Panc1 (cell line): ENCODE data around the gene INPP5D. TPM values are rescaled to one million over a fixed set of nuclear protein-coding genes. Genes with fewer than 3 reads are reported as not detected.

Source experiments
- ATAC-seq: fragments of 200-7000 bp; cut with Tn5 transposase; 2 replicates; pipeline ENCODE4 v1.9.1; 2020; ENCODE audit warnings: mild to moderate bottlenecking, moderate library complexity
- BruUV-seq: library from RNA; stranded (reverse); fragments of 400-500 nt; replicated peaks from 2 replicates; lab custom pipeline; 2021; lab: Mats Ljungman, UMichigan
- CTCF ChIA-PET: fragments of 300-600 bp; sonication (Branson Sonifier 250); formaldehyde crosslinking; loops from one replicate; lab custom pipeline; 2022; ENCODE audit warnings: antibody characterized with exemption; lab: Charles Lee
- POLR2A ChIA-PET: fragments of 300-600 bp; sonication (Branson Sonifier 250); formaldehyde crosslinking; loops from one replicate; lab custom pipeline; 2022; ENCODE audit warnings: antibody characterized with exemption; lab: Charles Lee
- DNase-seq: peaks from one replicate; pipeline ENCODE4 v3.0.0-alpha.2; 2010; ENCODE audit warnings: low read depth, low spot score
- H3K27ac ChIP-seq: 2 replicates; pipeline ENCODE4 v1.5.1; 2011; ENCODE audit warnings: mild to moderate bottlenecking, low read length, inconsistent platforms
- H3K27me3 ChIP-seq: fragments of 200-500 bp; sonication (Bioruptor generic); 2 replicates; pipeline ENCODE4 v1.6.0; 2014; ENCODE audit warnings: low read length, inconsistent platforms; ENCODE audit not compliant: control insufficient read depth, insufficient read depth
- H3K36me3 ChIP-seq: fragments of 200-500 bp; sonication (Bioruptor generic); 2 replicates; pipeline ENCODE4 v1.5.1; 2014; ENCODE audit warnings: inconsistent platforms, mild to moderate bottlenecking, low read length, moderate library complexity; ENCODE audit not compliant: control insufficient read depth, insufficient read depth
- H3K4me1 ChIP-seq: 2 replicates; pipeline ENCODE4 v1.5.1; 2011; ENCODE audit warnings: inconsistent platforms, mild to moderate bottlenecking, low read length, moderate library complexity; ENCODE audit not compliant: control insufficient read depth, insufficient read depth
- H3K4me3 ChIP-seq, 2 experiments: 2 replicates each; pipeline ENCODE4 v1.5.1; 2011 to 2012; ENCODE audit warnings: low read depth in 2 of 2, low read length in 2 of 2, mild to moderate bottlenecking in 2 of 2, inconsistent platforms in 1 of 2, moderate library complexity in 1 of 2
- H3K9me3 ChIP-seq: fragments of 200-500 bp; sonication (Bioruptor generic); 2 replicates; pipeline ENCODE4 v1.5.1; 2014; ENCODE audit warnings: low read depth, mild to moderate bottlenecking, inconsistent platforms, low read length, moderate library complexity; ENCODE audit not compliant: control insufficient read depth, insufficient read depth
- POLR2AphosphoS5 ChIP-seq: IDR thresholded peaks from 2 replicates; pipeline ENCODE4 v1.6.1; 2012; ENCODE audit warnings: mild to moderate bottlenecking, low read depth, low read length, moderate library complexity
- SIN3A ChIP-seq: IDR thresholded peaks from 2 replicates; pipeline ENCODE4 v1.6.1; 2012; ENCODE audit warnings: low read depth, mild to moderate bottlenecking, low read length, moderate library complexity, borderline replicate concordance; ENCODE audit not compliant: insufficient read depth
- TCF7L2 ChIP-seq: IDR thresholded peaks from 2 replicates; pipeline ENCODE4 v1.6.1; 2011; ENCODE audit warnings: mild to moderate bottlenecking, low read depth, low read length, inconsistent platforms
- in situ Hi-C: cut with HindIII; loops from 2 replicates; pipeline ENCODE4 v1.10.0; 2016; ENCODE audit warnings: low sequenced_read_pairs, low pct_unique_long_range_greater_than_20kb
- intact Hi-C: fragments of 100-400 bp; cut with micrococcal nuclease; formaldehyde crosslinking; loops from one replicate; pipeline ENCODE4 v1.10.0; 2022; ENCODE audit not compliant: unreplicated experiment
- total RNA-seq: library from RNA; stranded (reverse); gene quantifications from one replicate; pipeline ENCODE4 v1.2.1, GENCODE V29; 2021; ENCODE audit not compliant: unreplicated experiment
- TF ChIP-seq, protein P1 (sequence below): fragments of 450-650 bp; IDR thresholded peaks from 2 replicates; pipeline ENCODE4 v1.5.1; 2017; ENCODE audit warnings: mild to moderate bottlenecking
- TF ChIP-seq, protein P2 (sequence below), 2 experiments: IDR thresholded peaks; 2 replicates each; pipeline ENCODE4 v1.6.1; 2011 to 2012; ENCODE audit warnings: low read depth in 2 of 2, control low read depth in 1 of 2, low read length in 1 of 2, mild to moderate bottlenecking in 1 of 2, moderate library complexity in 1 of 2; ENCODE audit not compliant: insufficient read depth in 1 of 2

Gene INPP5D
- total RNA-seq, 1 experiment from 2014 or later = 0.39 TPM

DNA sequence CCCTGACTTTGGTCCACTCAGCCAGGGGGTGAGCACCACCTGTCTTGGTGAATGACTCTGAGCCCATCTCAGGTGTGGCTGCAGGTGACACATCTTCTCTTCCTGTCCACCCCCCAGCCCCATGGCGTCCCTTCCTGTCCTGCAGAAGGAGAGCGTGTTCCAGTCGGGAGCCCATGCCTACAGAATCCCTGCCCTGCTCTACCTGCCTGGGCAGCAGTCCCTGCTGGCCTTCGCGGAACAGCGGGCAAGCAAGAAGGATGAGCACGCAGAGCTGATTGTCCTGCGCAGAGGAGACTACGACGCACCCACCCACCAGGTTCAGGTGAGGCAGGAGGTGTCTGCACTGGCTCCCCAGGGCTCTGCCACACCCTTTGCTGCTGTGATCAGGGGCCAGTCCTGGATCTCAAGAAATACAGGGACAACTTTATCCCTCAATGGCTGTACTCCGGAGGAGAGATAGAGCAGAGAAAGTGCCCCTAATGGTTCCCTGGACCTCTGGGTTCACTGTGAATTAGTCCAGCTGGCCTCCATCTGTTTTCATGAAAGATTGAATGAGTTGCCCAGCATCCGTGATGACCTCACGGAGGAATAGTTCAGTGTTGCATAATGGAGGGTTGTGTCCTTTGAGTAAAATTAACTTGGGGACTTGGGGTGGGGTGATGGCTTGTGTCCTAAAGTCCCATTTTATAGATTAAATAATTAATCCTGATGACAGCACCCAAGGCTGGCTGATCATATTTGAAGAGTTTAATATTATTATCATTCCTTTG is 27.4 kb upstream of the INPP5D start, which contains the start of gene NEU2:
TSS of gene NEU2 (plus strand) at position 122 of the 770 bp plus-strand sequence. CDS start at position 122, 0 bp downstream.
- Histone ChIP-seq H3K27ac (no peak within 1 kb of the TSS; the same call in 1 of the 2 replicates), H3K9me3 (no peaks in the 10 kb centered on the region), H3K4me1 (peaks cover 3% of the 10 kb centered on the region; the same call in 1 of the 2 replicates), H3K27me3 (no peaks in the 10 kb centered on the region), H3K4me3 (no peak within 1 kb of the TSS), H3K36me3 (no peaks in the 10 kb centered on the region)
- no TSS peak for BruUV-seq
- ChIA-PET POLR2A (no interaction called here), CTCF (no interaction called here)
- DNase-seq (no peak), ATAC-seq (no peak)
- in situ Hi-C loops = no loop called here
- intact Hi-C loops = no loop called here
- TF ChIP-seq POLR2AphosphoS5 (no peak), SIN3A (no peak), TCF7L2 (no peak)
- TF ChIP-seq, protein P1, sequence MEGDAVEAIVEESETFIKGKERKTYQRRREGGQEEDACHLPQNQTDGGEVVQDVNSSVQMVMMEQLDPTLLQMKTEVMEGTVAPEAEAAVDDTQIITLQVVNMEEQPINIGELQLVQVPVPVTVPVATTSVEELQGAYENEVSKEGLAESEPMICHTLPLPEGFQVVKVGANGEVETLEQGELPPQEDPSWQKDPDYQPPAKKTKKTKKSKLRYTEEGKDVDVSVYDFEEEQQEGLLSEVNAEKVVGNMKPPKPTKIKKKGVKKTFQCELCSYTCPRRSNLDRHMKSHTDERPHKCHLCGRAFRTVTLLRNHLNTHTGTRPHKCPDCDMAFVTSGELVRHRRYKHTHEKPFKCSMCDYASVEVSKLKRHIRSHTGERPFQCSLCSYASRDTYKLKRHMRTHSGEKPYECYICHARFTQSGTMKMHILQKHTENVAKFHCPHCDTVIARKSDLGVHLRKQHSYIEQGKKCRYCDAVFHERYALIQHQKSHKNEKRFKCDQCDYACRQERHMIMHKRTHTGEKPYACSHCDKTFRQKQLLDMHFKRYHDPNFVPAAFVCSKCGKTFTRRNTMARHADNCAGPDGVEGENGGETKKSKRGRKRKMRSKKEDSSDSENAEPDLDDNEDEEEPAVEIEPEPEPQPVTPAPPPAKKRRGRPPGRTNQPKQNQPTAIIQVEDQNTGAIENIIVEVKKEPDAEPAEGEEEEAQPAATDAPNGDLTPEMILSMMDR = no peak
- TF ChIP-seq, protein P2, sequence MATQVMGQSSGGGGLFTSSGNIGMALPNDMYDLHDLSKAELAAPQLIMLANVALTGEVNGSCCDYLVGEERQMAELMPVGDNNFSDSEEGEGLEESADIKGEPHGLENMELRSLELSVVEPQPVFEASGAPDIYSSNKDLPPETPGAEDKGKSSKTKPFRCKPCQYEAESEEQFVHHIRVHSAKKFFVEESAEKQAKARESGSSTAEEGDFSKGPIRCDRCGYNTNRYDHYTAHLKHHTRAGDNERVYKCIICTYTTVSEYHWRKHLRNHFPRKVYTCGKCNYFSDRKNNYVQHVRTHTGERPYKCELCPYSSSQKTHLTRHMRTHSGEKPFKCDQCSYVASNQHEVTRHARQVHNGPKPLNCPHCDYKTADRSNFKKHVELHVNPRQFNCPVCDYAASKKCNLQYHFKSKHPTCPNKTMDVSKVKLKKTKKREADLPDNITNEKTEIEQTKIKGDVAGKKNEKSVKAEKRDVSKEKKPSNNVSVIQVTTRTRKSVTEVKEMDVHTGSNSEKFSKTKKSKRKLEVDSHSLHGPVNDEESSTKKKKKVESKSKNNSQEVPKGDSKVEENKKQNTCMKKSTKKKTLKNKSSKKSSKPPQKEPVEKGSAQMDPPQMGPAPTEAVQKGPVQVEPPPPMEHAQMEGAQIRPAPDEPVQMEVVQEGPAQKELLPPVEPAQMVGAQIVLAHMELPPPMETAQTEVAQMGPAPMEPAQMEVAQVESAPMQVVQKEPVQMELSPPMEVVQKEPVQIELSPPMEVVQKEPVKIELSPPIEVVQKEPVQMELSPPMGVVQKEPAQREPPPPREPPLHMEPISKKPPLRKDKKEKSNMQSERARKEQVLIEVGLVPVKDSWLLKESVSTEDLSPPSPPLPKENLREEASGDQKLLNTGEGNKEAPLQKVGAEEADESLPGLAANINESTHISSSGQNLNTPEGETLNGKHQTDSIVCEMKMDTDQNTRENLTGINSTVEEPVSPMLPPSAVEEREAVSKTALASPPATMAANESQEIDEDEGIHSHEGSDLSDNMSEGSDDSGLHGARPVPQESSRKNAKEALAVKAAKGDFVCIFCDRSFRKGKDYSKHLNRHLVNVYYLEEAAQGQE (IDR thresholded peaks at IDR 0.05; ENCODE audit: insufficient read depth in 1 of 2, low read depth in 2 of 2, low read length in 1 of 2) = no peak

DNA sequence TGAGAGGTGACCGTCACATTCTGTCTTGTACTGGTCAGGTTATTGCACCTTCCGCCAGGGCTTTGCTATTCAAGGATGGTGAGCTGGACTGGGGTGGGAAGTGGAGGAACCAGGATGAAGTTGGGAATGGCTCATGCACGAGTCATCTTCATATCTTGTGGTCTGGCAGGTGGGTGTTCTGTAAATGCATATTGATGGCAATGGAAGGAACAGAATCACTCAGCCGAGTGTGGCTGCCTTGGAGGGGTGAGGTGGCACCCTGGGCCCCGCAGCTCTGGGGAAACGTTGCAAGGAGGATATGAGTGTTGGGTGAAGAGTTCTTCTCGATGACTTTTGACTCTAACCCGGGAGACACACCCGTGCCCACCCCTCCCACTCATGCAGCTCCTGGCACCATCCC is 26.5 kb upstream of the INPP5D start:
- DNase-seq = no peak
- Histone ChIP-seq H3K4me3 (no peak overlapping the region), H3K27ac (no peak overlapping the region), H3K27me3 (no peaks in the 10 kb centered on the region), H3K4me1 (peaks cover 3% of the 10 kb centered on the region; the same call in 1 of the 2 replicates), H3K9me3 (no peaks in the 10 kb centered on the region), H3K36me3 (no peaks in the 10 kb centered on the region)
- TF ChIP-seq SIN3A (no peak), TCF7L2 (no peak), POLR2AphosphoS5 (no peak)
- TF ChIP-seq, protein P2 (IDR thresholded peaks at IDR 0.05; ENCODE audit: insufficient read depth in 1 of 2, low read depth in 2 of 2, low read length in 1 of 2) = no peak
- TF ChIP-seq, protein P1 = no peak
- ChIA-PET CTCF (no interaction called here), POLR2A (interaction anchor here (0.7 kb wide), 2 partner anchors 15 to 149 kb away, joined by 6 read pairs; no protein-coding TSS in a partner anchor)
- BruUV-seq = no TSS peak
- in situ Hi-C loops (no loop called here), intact Hi-C loops (no loop called here)
- ATAC-seq = no peak
